IMR-90 (cell line): ENCODE measurements around the gene PFDN1.

Experiments
- CEBPB ChIP-seq: IDR thresholded peaks from 2 replicates; pipeline ENCODE4 v1.6.1; 2012; ENCODE audit warnings: low read depth, low read length, improper control_type of control experiment
- CTCF ChIP-seq: conservative IDR thresholded peaks from 2 replicates; pipeline ENCODE4 v1.5.1; 2012; ENCODE audit warnings: mild to moderate bottlenecking, low read depth, low read length, improper control_type of control experiment
- NFE2L2 ChIP-seq: fragments of 150-350 bp; IDR thresholded peaks from 2 replicates; pipeline ENCODE4 v1.6.1; 2016; ENCODE audit warnings: low read depth, mild to moderate bottlenecking, low read length
- POLR2A ChIP-seq: IDR thresholded peaks from 2 replicates; pipeline ENCODE4 v1.6.1; 2012; ENCODE audit warnings: mild to moderate bottlenecking, low read depth, low read length
- SMC3 ChIP-seq: fragments of 150-350 bp; IDR thresholded peaks from 2 replicates; pipeline ENCODE4 v1.6.1; 2016; ENCODE audit warnings: low read depth, mild to moderate bottlenecking, antibody characterized with exemption, low read length, moderate library complexity

DNA sequence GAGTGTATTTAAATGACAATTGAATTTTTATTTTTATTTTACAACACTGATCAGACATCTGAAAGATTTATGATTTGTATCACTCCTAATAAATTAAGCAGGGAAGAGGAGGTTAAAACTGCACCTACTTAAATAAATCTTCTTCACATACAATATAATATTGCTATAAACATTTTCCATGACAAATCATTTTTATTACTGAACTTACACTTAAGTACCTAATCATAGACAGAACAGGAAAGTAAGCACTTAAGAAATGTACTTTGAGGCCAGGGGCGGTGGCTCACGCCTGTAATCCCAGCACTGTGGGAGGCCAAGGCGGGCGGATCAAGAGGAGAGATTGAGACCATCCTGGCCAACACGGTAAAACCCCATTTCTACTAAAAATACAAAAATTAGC is 3.8 kb downstream of the PFDN1 start:
- no peak for TF ChIP-seq CTCF
- no peak for TF ChIP-seq CEBPB
- TF ChIP-seq POLR2A = no peak
- no peak for TF ChIP-seq NFE2L2
- no peak for TF ChIP-seq SMC3
